Transverse colon (tissue), 3 donors: ENCODE data around the gene MUC6.

ENCODE experiments used
- CTCF ChIP-seq, 5 experiments: fragments of 200-600 bp in 3 of 5; fragments of 450-650 bp in 2 of 5; sonication (generic) in 3 of 5; IDR thresholded peaks; 1 replicate in 2 of 5; 2 replicates in 3 of 5; pipeline ENCODE4 v1.5.1; 2016 to 2017; ENCODE audit warnings: antibody characterized with exemption in 5 of 5, inconsistent platforms in 3 of 5, mild to moderate bottlenecking in 2 of 5, moderate library complexity in 1 of 5
- EP300 ChIP-seq: sonication (generic); formaldehyde crosslinking; IDR thresholded peaks from one replicate; pipeline ENCODE4 v1.6.1; 2017; ENCODE audit warnings: antibody characterized with exemption, low read depth
- POLR2A ChIP-seq: fragments of 450-650 bp; IDR thresholded peaks from one replicate; pipeline ENCODE4 v1.6.1; 2016; ENCODE audit warnings: antibody characterized with exemption, mild to moderate bottlenecking, moderate library complexity

GRCh38 chr11:984546-984945 lies 52.0 kb downstream of the MUC6 start:
- TF ChIP-seq POLR2A (no peak), CTCF (IDR thresholded peaks at IDR 0.05) (no peak), EP300 (no peak)
